B cell (primary cell): ENCODE measurements around the gene MAEA. TPM values are rescaled to one million over a fixed set of nuclear protein-coding genes. Genes with fewer than 3 reads are reported as not detected.

Experiments
- ATAC-seq: fragments of 200-7000 bp; cut with Tn5 transposase; one replicate; pipeline ENCODE4 v1.10.0; 2021; ENCODE audit warnings: low read depth, mild to moderate bottlenecking, moderate number of reproducible peaks, moderate library complexity
- CTCF ChIA-PET: fragments of 350-600 bp; sonication (Branson Sonifier 250); formaldehyde crosslinking; loops from one replicate; lab custom pipeline; 2021; ENCODE audit warnings: antibody characterized with exemption, inconsistent platforms; lab: Charles Lee
- POLR2A ChIA-PET: fragments of 350-600 bp; sonication (Branson Sonifier 250); formaldehyde crosslinking; loops from one replicate; lab custom pipeline; 2021; ENCODE audit warnings: antibody characterized with exemption; lab: Charles Lee
- DNase-seq: peaks from one replicate; pipeline ENCODE4 v3.0.0; 2013
- H2AFZ ChIP-seq: 2 replicates; pipeline ENCODE4 v1.6.1; 2012; ENCODE audit warnings: mild to moderate bottlenecking, low read depth, low read length; ENCODE audit not compliant: insufficient read depth, poor library complexity, severe bottlenecking
- H3K27ac ChIP-seq, 2 donors: 1 replicate in 1 of 2; 2 replicates in 1 of 2; pipeline ENCODE4 v1.5.1; 2012 to 2013; ENCODE audit warnings: low read length in 2 of 2, mild to moderate bottlenecking in 2 of 2, moderate library complexity in 1 of 2
- H3K27me3 ChIP-seq, 4 experiments: fragments of 200-600 bp in 1 of 4; sonication (generic) in 1 of 4; replicated peaks in 1 of 4; 1 replicate in 2 of 4; 2 replicates in 2 of 4; pipeline versions ENCODE4 v1.6.1 to v1.7.0; 2013 to 2016; ENCODE audit warnings: low read length in 3 of 4, mild to moderate bottlenecking in 2 of 4, mixed read lengths in 1 of 4, moderate library complexity in 1 of 4; ENCODE audit not compliant: insufficient read depth in 4 of 4, control insufficient read depth in 3 of 4; ENCODE audit errors: control extremely low read depth in 1 of 4
- H3K36me3 ChIP-seq, 2 experiments: replicated peaks in 1 of 2; 1 replicate in 1 of 2; 2 replicates in 1 of 2; pipeline versions ENCODE4 v1.6.1 to v1.7.1; 2013; ENCODE audit warnings: low read length in 1 of 2; ENCODE audit not compliant: insufficient read depth in 2 of 2, control insufficient read depth in 1 of 2; ENCODE audit errors: control extremely low read depth in 1 of 2, extremely low read depth in 1 of 2
- H3K4me1 ChIP-seq, 2 donors: fragments of 200-600 bp in 1 of 2; sonication (generic) in 1 of 2; 1 replicate in 1 of 2; 2 replicates in 1 of 2; pipeline versions ENCODE4 v1.5.1 to v1.6.1; 2013 to 2017; ENCODE audit warnings: low read length in 2 of 2; ENCODE audit not compliant: control insufficient read depth in 2 of 2, insufficient read depth in 2 of 2
- H3K4me2 ChIP-seq: replicated peaks from 2 replicates; pipeline ENCODE3; 2012; ENCODE audit warnings: mild to moderate bottlenecking, low read depth, low read length; ENCODE audit not compliant: poor library complexity, severe bottlenecking
- H3K4me3 ChIP-seq, 5 experiments: fragments of 200-600 bp in 1 of 5; sonication (generic) in 1 of 5; 1 replicate in 3 of 5; 2 replicates in 2 of 5; pipeline versions ENCODE4 v1.5.1 to v1.7.0; 2011 to 2016; ENCODE audit warnings: low read length in 4 of 5, mild to moderate bottlenecking in 4 of 5, low read depth in 2 of 5, control low read depth in 1 of 5, moderate library complexity in 1 of 5; ENCODE audit not compliant: insufficient read depth in 1 of 5; ENCODE audit errors: control extremely low read depth in 1 of 5, extremely low read depth in 1 of 5
- H3K79me2 ChIP-seq: fragments of 200-600 bp; sonication (generic); one replicate; pipeline ENCODE4 v1.6.0; 2016; ENCODE audit warnings: low read length; ENCODE audit not compliant: control insufficient read depth, insufficient read depth
- H3K9ac ChIP-seq: fragments of 200-600 bp; sonication (generic); 2 replicates; pipeline ENCODE4 v1.6.1; 2017; ENCODE audit warnings: mild to moderate bottlenecking, low read length, moderate library complexity
- H3K9me3 ChIP-seq, 3 donors: one replicate each; pipeline versions ENCODE4 v1.6.1 to v1.7.1; 2013; ENCODE audit warnings: low read length in 2 of 3; ENCODE audit not compliant: control insufficient read depth in 2 of 3, insufficient read depth in 1 of 3; ENCODE audit errors: control extremely low read depth in 1 of 3
- H4K20me1 ChIP-seq: 2 replicates; pipeline ENCODE4 v1.6.0; 2012; ENCODE audit warnings: mild to moderate bottlenecking, low read length; ENCODE audit not compliant: insufficient read depth, control insufficient read depth, poor library complexity, severe bottlenecking
- H3K27ac Mint-ChIP-seq: one replicate; pipeline ENCODE4 v1.8.0; 2021; ENCODE audit warnings: mixed read lengths
- H3K27me3 Mint-ChIP-seq: one replicate; pipeline ENCODE4 v1.8.0; 2021; ENCODE audit warnings: mixed read lengths
- H3K4me1 Mint-ChIP-seq: one replicate; pipeline ENCODE4 v1.8.0; 2021; ENCODE audit warnings: mixed read lengths
- H3K4me3 Mint-ChIP-seq: one replicate; pipeline ENCODE4 v1.8.0; 2021; ENCODE audit warnings: mixed read lengths
- H3K9me3 Mint-ChIP-seq: one replicate; pipeline ENCODE4 v1.8.0; 2022; ENCODE audit warnings: mixed read lengths; ENCODE audit not compliant: insufficient read depth
- EZH2 ChIP-seq: IDR thresholded peaks from 2 replicates; pipeline ENCODE4 v1.6.1; 2012; ENCODE audit warnings: borderline replicate concordance, low read depth, mild to moderate bottlenecking, moderate library complexity, low read length; ENCODE audit not compliant: insufficient read depth, poor library complexity, severe bottlenecking
- WGBS: methylation state at CpG from one replicate; pipeline ENCODE4 v1.1.5; 2013; ENCODE audit warnings: missing lambda C conversion rate; ENCODE audit not compliant: insufficient coverage; 5-methylcytosine and 5-hydroxymethylcytosine counted together
- intact Hi-C: fragments of 100-400 bp; cut with micrococcal nuclease; formaldehyde crosslinking; loops from one replicate; pipeline ENCODE4 v1.10.0; 2022
- polyA plus RNA-seq: library from polyadenylated mRNA; depleted of rRNA; stranded (reverse); fragments of >200 nt; gene quantifications from 2 replicates; pipeline ENCODE4 v1.2.3, GENCODE V29; 2012
- total RNA-seq, 2 donors: library from RNA; stranded (reverse); fragments of 120-200 nt in 1 of 2; gene quantifications; 1 replicate in 1 of 2; 2 replicates in 1 of 2; pipeline versions ENCODE4 v1.2.3 to v1.2.4, GENCODE V29; 2013 to 2022
- TF ChIP-seq, protein P1 (sequence below): fragments of 200-600 bp; IDR thresholded peaks from one replicate; pipeline ENCODE4 v1.8.0; 2022; ENCODE audit warnings: antibody characterized with exemption, mild to moderate bottlenecking

The MAEA gene
- total and polyA plus RNA-seq, 2 donors (not counting 1 experiment from before 2014, with no cell fraction given) = 106 to 107 TPM

DNA sequence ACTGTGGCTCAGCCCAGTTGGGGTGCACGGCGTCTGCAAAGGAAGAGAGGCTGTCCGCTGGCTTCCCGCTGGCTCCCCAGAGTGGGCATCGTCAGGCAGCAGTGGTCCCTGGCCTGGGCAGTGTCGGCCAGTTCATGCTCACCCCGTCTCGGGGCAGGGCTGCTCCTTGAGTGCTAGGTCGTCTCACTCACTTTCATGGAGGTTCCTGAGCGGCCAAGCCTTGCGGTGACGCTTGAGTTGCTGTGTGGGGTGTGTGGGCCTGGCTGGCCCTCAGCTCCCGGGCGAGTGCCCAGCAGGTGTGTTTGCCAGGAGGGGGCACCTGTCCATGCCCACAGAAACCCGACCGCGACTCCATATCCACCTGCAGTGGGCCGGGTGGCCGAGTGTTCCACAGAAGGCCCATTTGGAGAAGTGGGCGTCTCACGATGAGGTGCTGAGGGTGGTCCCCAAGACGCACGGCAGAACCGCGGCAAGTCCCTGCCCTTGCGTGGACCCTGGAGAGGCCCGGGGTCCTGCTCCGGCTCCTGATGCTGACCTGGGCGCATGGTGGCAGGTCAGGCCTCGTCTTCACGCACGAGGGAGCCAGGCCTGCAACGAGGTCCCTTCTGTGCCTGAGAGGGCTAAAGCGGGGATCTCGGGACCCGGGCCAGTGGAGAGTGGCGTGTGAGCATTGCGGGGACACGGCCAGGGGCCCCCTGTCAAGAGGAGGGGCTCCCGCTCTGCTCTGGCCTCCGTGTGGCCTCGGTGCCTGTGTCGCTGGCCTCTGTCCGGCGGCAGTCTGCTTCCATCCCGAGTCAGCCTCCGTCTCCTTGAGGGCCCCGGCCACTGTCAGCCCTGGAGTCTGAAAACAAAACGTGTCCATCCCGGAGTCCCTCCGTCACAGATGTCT lies 38.8 kb downstream of the MAEA start:
- DNase-seq (no peak), ATAC-seq (no peak)
- Histone ChIP-seq H3K27ac (no peak overlapping the region), H3K9me3 (no peaks in the 10 kb centered on the region), H3K9ac (no peak overlapping the region), H3K4me1 (no peaks in the 10 kb centered on the region), H3K4me2 (no peak overlapping the region), H4K20me1 (peaks cover 54% of the 10 kb centered on the region), H3K4me3 (no peak overlapping the region), H3K27me3 (no peaks in the 10 kb centered on the region), H3K79me2 (peaks cover 36% of the 10 kb centered on the region), H2AFZ (no peak overlapping the region), H3K36me3 (peaks cover 0 to 64% of the 10 kb centered on the region in 2 experiments)
- CTCF ChIA-PET = interaction anchor here (0.6 to 1.4 kb wide), 2 partner anchors 10 to 192 kb away, joined by 3 to 5 read pairs; no protein-coding TSS in a partner anchor
- TF ChIP-seq, protein P1, sequence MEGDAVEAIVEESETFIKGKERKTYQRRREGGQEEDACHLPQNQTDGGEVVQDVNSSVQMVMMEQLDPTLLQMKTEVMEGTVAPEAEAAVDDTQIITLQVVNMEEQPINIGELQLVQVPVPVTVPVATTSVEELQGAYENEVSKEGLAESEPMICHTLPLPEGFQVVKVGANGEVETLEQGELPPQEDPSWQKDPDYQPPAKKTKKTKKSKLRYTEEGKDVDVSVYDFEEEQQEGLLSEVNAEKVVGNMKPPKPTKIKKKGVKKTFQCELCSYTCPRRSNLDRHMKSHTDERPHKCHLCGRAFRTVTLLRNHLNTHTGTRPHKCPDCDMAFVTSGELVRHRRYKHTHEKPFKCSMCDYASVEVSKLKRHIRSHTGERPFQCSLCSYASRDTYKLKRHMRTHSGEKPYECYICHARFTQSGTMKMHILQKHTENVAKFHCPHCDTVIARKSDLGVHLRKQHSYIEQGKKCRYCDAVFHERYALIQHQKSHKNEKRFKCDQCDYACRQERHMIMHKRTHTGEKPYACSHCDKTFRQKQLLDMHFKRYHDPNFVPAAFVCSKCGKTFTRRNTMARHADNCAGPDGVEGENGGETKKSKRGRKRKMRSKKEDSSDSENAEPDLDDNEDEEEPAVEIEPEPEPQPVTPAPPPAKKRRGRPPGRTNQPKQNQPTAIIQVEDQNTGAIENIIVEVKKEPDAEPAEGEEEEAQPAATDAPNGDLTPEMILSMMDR = no peak
- no peak for TF ChIP-seq EZH2
- no peaks in the 10 kb centered on the region for H3K9me3 Mint-ChIP-seq
- WGBS = 97% methylated on average over 50 of the region's 51 CpGs
- intact Hi-C loops = no loop called here
- H3K4me3 Mint-ChIP-seq = no peak overlapping the region
- no peak overlapping the region for H3K27ac Mint-ChIP-seq
- H3K4me1 Mint-ChIP-seq = no peaks in the 10 kb centered on the region
- no peaks in the 10 kb centered on the region for H3K27me3 Mint-ChIP-seq
- POLR2A ChIA-PET = no interaction called here
